PC-9 (cell line): ENCODE measurements around the gene PES1. TPM values are rescaled to one million over a fixed set of nuclear protein-coding genes. Genes with fewer than 3 reads are reported as not detected.

ENCODE experiments used
- BruUV-seq: library from RNA; stranded (reverse); fragments of 400-500 nt; replicated peaks from 2 replicates; lab custom pipeline; 2021; lab: Mats Ljungman, UMichigan
- CTCF ChIA-PET: fragments of 300-600 bp; sonication (Branson Sonifier 250); formaldehyde crosslinking; loops from one replicate; lab custom pipeline; 2022; ENCODE audit warnings: antibody characterized with exemption; lab: Charles Lee
- POLR2A ChIA-PET: fragments of 300-600 bp; sonication (Branson Sonifier 250); formaldehyde crosslinking; loops from one replicate; lab custom pipeline; 2022; ENCODE audit warnings: antibody characterized with exemption; ENCODE audit not compliant: unreplicated experiment; lab: Charles Lee
- DNase-seq, 2 experiments: peaks; one replicate each; pipeline versions ENCODE4 v3.0.0 to v3.0.0-alpha.2; 2015 to 2022; ENCODE audit warnings: mixed read lengths in 1 of 2
- H2AFZ ChIP-seq: fragments of 200-600 bp; sonication (generic); 2 replicates; pipeline ENCODE4 v1.8.1; 2017; ENCODE audit warnings: antibody characterized with exemption
- H3F3A ChIP-seq: fragments of 200-600 bp; sonication (generic); 2 replicates; pipeline ENCODE4 v1.8.1; 2017; ENCODE audit warnings: antibody characterized with exemption, mild to moderate bottlenecking, low read depth; ENCODE audit not compliant: insufficient read depth
- H3K27ac ChIP-seq: fragments of 200-600 bp; sonication (generic); 2 replicates; pipeline ENCODE4 v1.6.1; 2016; ENCODE audit warnings: mixed run types
- H3K27me3 ChIP-seq: fragments of 200-600 bp; sonication (generic); 2 replicates; pipeline ENCODE4 v1.6.1; 2016; ENCODE audit warnings: low read depth, mixed run types; ENCODE audit not compliant: insufficient read depth
- H3K36me3 ChIP-seq: fragments of 200-600 bp; sonication (generic); 2 replicates; pipeline ENCODE4 v1.6.1; 2016; ENCODE audit warnings: low read depth, mixed run types
- H3K4me1 ChIP-seq: fragments of 200-600 bp; sonication (generic); replicated peaks from 2 replicates; pipeline ENCODE4 v1.6.1; 2016; ENCODE audit warnings: mixed run types; ENCODE audit not compliant: insufficient read depth
- H3K4me2 ChIP-seq: fragments of 200-600 bp; sonication (generic); 2 replicates; pipeline ENCODE4 v1.6.1; 2017; ENCODE audit warnings: mixed run types
- H3K4me3 ChIP-seq: fragments of 200-600 bp; sonication (generic); 2 replicates; pipeline ENCODE4 v1.6.1; 2016; ENCODE audit warnings: mixed run types
- H3K79me2 ChIP-seq: fragments of 200-600 bp; sonication (generic); 2 replicates; pipeline ENCODE4 v1.6.1; 2017; ENCODE audit warnings: low read depth, mixed run types
- H3K9me2 ChIP-seq: fragments of 200-600 bp; sonication (generic); 2 replicates; pipeline ENCODE4 v1.8.1; 2017; ENCODE audit warnings: mild to moderate bottlenecking; ENCODE audit not compliant: insufficient read depth
- H3K9me3 ChIP-seq: fragments of 200-600 bp; sonication (generic); 2 replicates; pipeline ENCODE4 v1.8.1; 2016; ENCODE audit warnings: low read depth; ENCODE audit not compliant: insufficient read depth
- H4K20me1 ChIP-seq: fragments of 200-600 bp; sonication (generic); 2 replicates; pipeline ENCODE4 v1.8.1; 2017; ENCODE audit not compliant: insufficient read depth
- CTCF ChIP-seq: fragments of 200-600 bp; sonication (generic); conservative IDR thresholded peaks from 2 replicates; pipeline ENCODE4 v1.6.1; 2017; ENCODE audit warnings: mixed run types, antibody characterized with exemption, mild to moderate bottlenecking, moderate library complexity
- EZH2 ChIP-seq: fragments of 200-600 bp; sonication (generic); IDR thresholded peaks from 2 replicates; pipeline ENCODE4 v1.8.0; 2017; ENCODE audit warnings: antibody characterized with exemption, low read depth
- intact Hi-C: fragments of 100-400 bp; cut with micrococcal nuclease; formaldehyde crosslinking; loops from one replicate; pipeline ENCODE4 v1.10.0; 2022; ENCODE audit not compliant: unreplicated experiment
- total RNA-seq: library from RNA; stranded (reverse); gene quantifications from 2 replicates; pipeline ENCODE4 v1.2.3, GENCODE V29; 2021

PES1 gene
- total RNA-seq, 1 experiment from 2014 or later: 94.3 TPM

GRCh38 chr22:30614268-30614667, 22.6 kb upstream of the PES1 start:
- H3K4me3 ChIP-seq: no peak overlapping the region
- no peaks in the 10 kb centered on the region for H3K9me2 ChIP-seq
- POLR2A ChIA-PET: no interaction called here
- no peaks in the 10 kb centered on the region for H3K27me3 ChIP-seq
- no peaks in the 10 kb centered on the region for H3K36me3 ChIP-seq
- no peak for DNase-seq
- H4K20me1 ChIP-seq: no peaks in the 10 kb centered on the region
- peaks cover 21% of the 10 kb centered on the region for H3K4me1 ChIP-seq
- H2AFZ ChIP-seq: no peak overlapping the region
- H3K27ac ChIP-seq: no peak overlapping the region
- TF ChIP-seq EZH2 (no peak), CTCF (no peak)
- CTCF ChIA-PET: no interaction called here
- H3K79me2 ChIP-seq: no peaks in the 10 kb centered on the region
- H3K4me2 ChIP-seq: no peak overlapping the region
- peaks cover 10% of the 10 kb centered on the region for H3F3A ChIP-seq
- intact Hi-C loops: no loop called here
- H3K9me3 ChIP-seq: no peaks in the 10 kb centered on the region
- no TSS peak for BruUV-seq

GRCh38 chr22:30612789-30613188, 21.1 kb upstream of the PES1 start:
- no peak overlapping the region for H2AFZ ChIP-seq
- H3K79me2 ChIP-seq: no peaks in the 10 kb centered on the region
- no peaks in the 10 kb centered on the region for H3K9me3 ChIP-seq
- CTCF ChIA-PET: interaction anchor here (0.6 kb wide), 1 partner anchor 498 kb away, joined by 3 read pairs; no protein-coding TSS in a partner anchor
- peaks cover 31% of the 10 kb centered on the region for H3K4me1 ChIP-seq
- POLR2A ChIA-PET: no interaction called here
- no peak for DNase-seq
- H3K36me3 ChIP-seq: no peaks in the 10 kb centered on the region
- H3K4me2 ChIP-seq: no peak overlapping the region
- TF ChIP-seq CTCF (no peak), EZH2 (no peak)
- no peaks in the 10 kb centered on the region for H4K20me1 ChIP-seq
- H3F3A ChIP-seq: peaks cover 20% of the 10 kb centered on the region
- no peaks in the 10 kb centered on the region for H3K9me2 ChIP-seq
- H3K27ac ChIP-seq: no peak overlapping the region
- no TSS peak for BruUV-seq
- no peak overlapping the region for H3K4me3 ChIP-seq
- H3K27me3 ChIP-seq: no peaks in the 10 kb centered on the region
- intact Hi-C loops: no loop called here

GRCh38 chr22:30611197-30611596, 19.5 kb upstream of the PES1 start:
- ChIA-PET POLR2A (no interaction called here), CTCF (no interaction called here)
- no peaks in the 10 kb centered on the region for H3K27me3 ChIP-seq
- H3K4me3 ChIP-seq: no peak overlapping the region
- H3K27ac ChIP-seq: no peak overlapping the region
- peaks cover 20% of the 10 kb centered on the region for H3F3A ChIP-seq
- H3K9me3 ChIP-seq: no peaks in the 10 kb centered on the region
- H2AFZ ChIP-seq: no peak overlapping the region
- no TSS peak for BruUV-seq
- TF ChIP-seq EZH2 (no peak), CTCF (no peak)
- no peak overlapping the region for H3K4me2 ChIP-seq
- H3K9me2 ChIP-seq: no peaks in the 10 kb centered on the region
- H3K79me2 ChIP-seq: no peaks in the 10 kb centered on the region
- no peaks in the 10 kb centered on the region for H3K36me3 ChIP-seq
- peaks cover 31% of the 10 kb centered on the region for H3K4me1 ChIP-seq
- intact Hi-C loops: no loop called here
- H4K20me1 ChIP-seq: no peaks in the 10 kb centered on the region
- DNase-seq: no peak
